HepG2 (cell line): ENCODE results near the gene RBM12. TPM values are rescaled to one million over a fixed set of nuclear protein-coding genes. Genes with fewer than 3 reads are reported as not detected.

Source experiments
- AKAP8 ChIP-seq: sonication (generic); formaldehyde crosslinking; IDR thresholded peaks from 2 replicates; pipeline ENCODE4 v1.5.1; 2020; ENCODE audit warnings: mild to moderate bottlenecking, missing genetic modification reagents
- BORCS8-MEF2B ChIP-seq: sonication (generic); formaldehyde crosslinking; IDR thresholded peaks from 2 replicates; pipeline ENCODE4 v1.8.0; 2022; ENCODE audit warnings: mild to moderate bottlenecking, missing genetic modification reagents
- CC2D1A ChIP-seq: sonication (generic); formaldehyde crosslinking; IDR thresholded peaks from 2 replicates; pipeline ENCODE4 v1.8.1; 2023; ENCODE audit warnings: mild to moderate bottlenecking, missing genetic modification reagents
- CREBL2 ChIP-seq: sonication (generic); formaldehyde crosslinking; IDR thresholded peaks from 2 replicates; pipeline ENCODE4 v1.8.1; 2023; ENCODE audit warnings: missing genetic modification reagents, mild to moderate bottlenecking, borderline replicate concordance
- FOSL1 ChIP-seq: sonication (generic); formaldehyde crosslinking; IDR thresholded peaks from 2 replicates; pipeline ENCODE4 v1.9.0; 2021; ENCODE audit warnings: missing genetic modification reagents, borderline replicate concordance
- GLMP ChIP-seq: sonication (generic); formaldehyde crosslinking; IDR thresholded peaks from 2 replicates; pipeline ENCODE4 v1.9.0; 2021; ENCODE audit warnings: missing genetic modification reagents, mild to moderate bottlenecking, borderline replicate concordance
- JUN ChIP-seq: sonication (generic); formaldehyde crosslinking; IDR thresholded peaks from 2 replicates; pipeline ENCODE4 v1.4.0; 2020; ENCODE audit warnings: mild to moderate bottlenecking, missing genetic modification reagents
- MTF2 ChIP-seq: sonication (generic); formaldehyde crosslinking; IDR thresholded peaks from 2 replicates; pipeline ENCODE4 v1.5.0; 2020; ENCODE audit warnings: missing genetic modification reagents, borderline replicate concordance
- PRPF4 ChIP-seq: fragments of 200-400 bp; formaldehyde crosslinking; IDR thresholded peaks from 2 replicates; pipeline ENCODE4 v1.6.1; 2016; ENCODE audit warnings: low read length, low read depth; ENCODE audit not compliant: poor library complexity, severe bottlenecking
- SIN3B ChIP-seq: fragments of 150-350 bp; IDR thresholded peaks from 2 replicates; pipeline ENCODE4 v1.6.1; 2014; ENCODE audit warnings: low read length
- SOX13 ChIP-seq, 3 experiments: fragments of 450-650 bp in 1 of 3; sonication (generic) in 1 of 3; formaldehyde crosslinking in 1 of 3; IDR thresholded peaks in 2 of 3; conservative IDR thresholded peaks in 1 of 3; 2 replicates each; pipeline versions ENCODE4 v1.5.0 to v1.6.1; 2016 to 2020; ENCODE audit warnings: antibody characterized with exemption in 1 of 3, mild to moderate bottlenecking in 1 of 3, missing compliant biosample characterization in 1 of 3, missing genetic modification reagents in 1 of 3, moderate library complexity in 1 of 3
- STAG1 ChIP-seq: sonication (generic); formaldehyde crosslinking; IDR thresholded peaks from 2 replicates; pipeline ENCODE4 v1.4.0; 2020; ENCODE audit warnings: missing genetic modification reagents
- TFDP2 ChIP-seq: sonication (generic); formaldehyde crosslinking; IDR thresholded peaks from 2 replicates; pipeline ENCODE4 v1.4.0; 2020; ENCODE audit warnings: missing genetic modification reagents
- TSC22D2 ChIP-seq: sonication (generic); formaldehyde crosslinking; IDR thresholded peaks from 2 replicates; pipeline ENCODE4 v1.5.1; 2020; ENCODE audit warnings: missing genetic modification reagents, mild to moderate bottlenecking, borderline replicate concordance
- YEATS2 ChIP-seq: sonication (generic); formaldehyde crosslinking; IDR thresholded peaks from 2 replicates; pipeline ENCODE4 v1.4.0; 2020; ENCODE audit warnings: missing genetic modification reagents, borderline replicate concordance
- ZBTB43 ChIP-seq: sonication (generic); formaldehyde crosslinking; conservative IDR thresholded peaks from 2 replicates; pipeline ENCODE4 v1.4.0; 2020; ENCODE audit warnings: missing genetic modification reagents
- ZFP91 ChIP-seq: sonication (generic); formaldehyde crosslinking; IDR thresholded peaks from 2 replicates; pipeline ENCODE4 v1.9.0; 2022; ENCODE audit warnings: missing genetic modification reagents, mild to moderate bottlenecking, borderline replicate concordance
- ZNF138 ChIP-seq: sonication (generic); formaldehyde crosslinking; IDR thresholded peaks from 2 replicates; pipeline ENCODE4 v1.5.0; 2020; ENCODE audit warnings: mild to moderate bottlenecking, low read depth, missing genetic modification reagents
- ZNF143 ChIP-seq: sonication (generic); formaldehyde crosslinking; IDR thresholded peaks from 2 replicates; pipeline ENCODE4 v1.4.0; 2020; ENCODE audit warnings: missing genetic modification reagents
- ZNF552 ChIP-seq: sonication (generic); formaldehyde crosslinking; IDR thresholded peaks from 2 replicates; pipeline ENCODE4 v1.9.0; 2022; ENCODE audit warnings: missing genetic modification reagents, mild to moderate bottlenecking, borderline replicate concordance
- ZNF615 ChIP-seq: sonication (generic); formaldehyde crosslinking; IDR thresholded peaks from 2 replicates; pipeline ENCODE4 v1.5.0; 2020; ENCODE audit warnings: mild to moderate bottlenecking, missing genetic modification reagents, borderline replicate concordance
- ZNF790 ChIP-seq: sonication (generic); formaldehyde crosslinking; IDR thresholded peaks from 2 replicates; pipeline ENCODE4 v1.8.0; 2022; ENCODE audit warnings: missing genetic modification reagents, mild to moderate bottlenecking, borderline replicate concordance
- ZSCAN21 ChIP-seq: sonication (generic); formaldehyde crosslinking; IDR thresholded peaks from 2 replicates; pipeline ENCODE4 v1.8.0; 2022; ENCODE audit warnings: mild to moderate bottlenecking, missing genetic modification reagents, moderate library complexity, borderline replicate concordance
- polyA plus RNA-seq, 8 experiments: library from polyadenylated mRNA; depleted of rRNA in 3 of 8; stranded (reverse) in 7 of 8; unstranded in 1 of 8; fragments of >200 nt; fragmentation: Illumina TruSeq in 4 of 8; extraction: Trizol in 4 of 8; gene quantifications; 2 replicates each; pipeline versions ENCODE4 v1.2.1 to v1.2.3, GENCODE V29; 2011 to 2016; ENCODE audit warnings: low read depth in 4 of 8, missing spikeins in 1 of 8, mixed read lengths in 1 of 8; ENCODE audit not compliant: insufficient read depth in 1 of 8
- total RNA-seq, 5 experiments: library from RNA; depleted of rRNA; stranded (reverse); fragments of >200 nt; fragmentation: Illumina TruSeq; extraction: Trizol; gene quantifications; 2 replicates each; pipeline ENCODE4 v1.2.3, GENCODE V29; 2016; ENCODE audit warnings: low read depth in 1 of 5

RBM12 gene
- total and polyA plus RNA-seq, 2 of the 13 experiments (the other 11 are each of a cell fraction or from before 2014, with no cell fraction given), result 97.9 to 104 TPM

GRCh38 chr20:35702051-35702823 is 37.5 kb upstream of the RBM12 start (continued):
- TF ChIP-seq JUN, result no peak
- no peak for TF ChIP-seq CC2D1A
- no peak for TF ChIP-seq PRPF4
- TF ChIP-seq STAG1 (CRISPR knock-in tag), result no peak
- no peak for TF ChIP-seq SOX13 (IDR thresholded peaks at IDR 0.05)
- no peak for TF ChIP-seq SOX13 (CRISPR knock-in tag; conservative IDR thresholded peaks at IDR 0.05 in 1 of 2, IDR thresholded peaks at IDR 0.05 in 1 of 2)
- TF ChIP-seq AKAP8 (CRISPR knock-in tag), result no peak
- TF ChIP-seq ZSCAN21, result no peak
- no peak; the same call in 1 of the 2 replicates for TF ChIP-seq ZFP91 (CRISPR knock-in tag)
- no peak for TF ChIP-seq TSC22D2
- TF ChIP-seq GLMP (CRISPR knock-in tag), result no peak
- peak; percentile 82; the same call in 1 of the 2 replicates for TF ChIP-seq BORCS8-MEF2B
- no peak; the same call in 1 of the 2 replicates for TF ChIP-seq ZBTB43 (CRISPR knock-in tag)
- TF ChIP-seq SIN3B, result no peak
- no peak for TF ChIP-seq MTF2
- no peak for TF ChIP-seq TFDP2 (CRISPR knock-in tag)
- no peak for TF ChIP-seq FOSL1 (CRISPR knock-in tag)
- no peak for TF ChIP-seq CREBL2 (CRISPR knock-in tag)
- TF ChIP-seq YEATS2, result no peak
- no peak for TF ChIP-seq ZNF790
- 0 out of 2 replicates have a peak, but pooled peaks have one; percentile 50 for TF ChIP-seq ZNF615 (CRISPR knock-in tag)
- TF ChIP-seq ZNF143 (CRISPR knock-in tag), result no peak
- TF ChIP-seq ZNF138 (CRISPR knock-in tag), result no peak
- no peak for TF ChIP-seq ZNF552 (CRISPR knock-in tag)
